ENCODE data around the gene CCDC112. TPM values are rescaled to one million over a fixed set of nuclear protein-coding genes. Genes with fewer than 3 reads are reported as not detected.

The CCDC112 gene
- total RNA-seq, 1 donor from 2014 or later: 5.3 TPM

- Mint-ChIP-seq H3K9me3 (no peaks in the 10 kb centered on the region), H3K27ac (no peak overlapping the region), H3K27me3 (peaks cover 4% of the 10 kb centered on the region), H3K4me1 (peaks cover 13% of the 10 kb centered on the region), H3K4me3 (no peak overlapping the region), H3K36me3 (ENCODE audit: low read depth) (no peaks in the 10 kb centered on the region)
- POLR2A ChIA-PET: no interaction called here
- CTCF ChIA-PET: no interaction called here
- intact Hi-C loops (cut with micrococcal nuclease): loop anchor here (5.0 kb wide), 2 partner anchors 202 to 543 kb away; partner anchors contain the start of genes AP3S1 and ATG12
- TF ChIP-seq, protein P1, sequence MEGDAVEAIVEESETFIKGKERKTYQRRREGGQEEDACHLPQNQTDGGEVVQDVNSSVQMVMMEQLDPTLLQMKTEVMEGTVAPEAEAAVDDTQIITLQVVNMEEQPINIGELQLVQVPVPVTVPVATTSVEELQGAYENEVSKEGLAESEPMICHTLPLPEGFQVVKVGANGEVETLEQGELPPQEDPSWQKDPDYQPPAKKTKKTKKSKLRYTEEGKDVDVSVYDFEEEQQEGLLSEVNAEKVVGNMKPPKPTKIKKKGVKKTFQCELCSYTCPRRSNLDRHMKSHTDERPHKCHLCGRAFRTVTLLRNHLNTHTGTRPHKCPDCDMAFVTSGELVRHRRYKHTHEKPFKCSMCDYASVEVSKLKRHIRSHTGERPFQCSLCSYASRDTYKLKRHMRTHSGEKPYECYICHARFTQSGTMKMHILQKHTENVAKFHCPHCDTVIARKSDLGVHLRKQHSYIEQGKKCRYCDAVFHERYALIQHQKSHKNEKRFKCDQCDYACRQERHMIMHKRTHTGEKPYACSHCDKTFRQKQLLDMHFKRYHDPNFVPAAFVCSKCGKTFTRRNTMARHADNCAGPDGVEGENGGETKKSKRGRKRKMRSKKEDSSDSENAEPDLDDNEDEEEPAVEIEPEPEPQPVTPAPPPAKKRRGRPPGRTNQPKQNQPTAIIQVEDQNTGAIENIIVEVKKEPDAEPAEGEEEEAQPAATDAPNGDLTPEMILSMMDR (IDR thresholded peaks at IDR 0.05): no peak
- ATAC-seq (ENCODE audit: low read depth): no peak
- no peak for DNase-seq
Measured at GRCh38 chr5:115298811-115299210, 2.4 kb upstream of the CCDC112 start.

DNA sequence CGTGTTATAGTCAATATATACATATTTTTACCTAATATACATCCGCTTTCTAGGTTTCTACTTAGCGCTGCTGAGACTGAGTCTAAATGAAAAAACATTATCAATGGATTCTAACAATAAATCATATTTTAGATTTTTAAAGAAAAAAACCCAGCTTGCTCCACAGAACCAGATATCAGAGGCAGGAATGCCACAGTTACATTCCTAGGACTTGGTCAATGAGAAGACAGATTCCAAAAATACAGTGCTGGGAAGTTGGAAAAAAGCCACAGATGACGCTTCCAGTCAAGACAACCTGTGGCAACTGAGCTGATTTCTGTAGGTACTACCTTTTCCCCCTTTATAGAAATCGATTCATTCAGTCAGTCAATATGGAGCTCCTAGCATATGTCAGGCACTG is 577 bp upstream of the CCDC112 start:
- peak overlapping the region; percentile 47 for H3K4me3 Mint-ChIP-seq
- POLR2A ChIA-PET: interaction anchor here (1.1 to 2.1 kb wide), 4 partner anchors 32 to 35 kb away, joined by 3 to 10 read pairs (median 4); no protein-coding TSS in a partner anchor

GRCh38 chr5:115295777-115296123 is 704 bp downstream of the CCDC112 start:
- Mint-ChIP-seq H3K36me3 (ENCODE audit: low read depth) (peaks cover 4% of the 10 kb centered on the region), H3K4me3 (peak overlapping the region; percentile 85), H3K4me1 (peaks cover 13% of the 10 kb centered on the region), H3K9me3 (peaks cover 4% of the 10 kb centered on the region), H3K27ac (peak overlapping the region; percentile 47), H3K27me3 (no peaks in the 10 kb centered on the region)
- peak; percentile 15 for ATAC-seq (ENCODE audit: low read depth)
- TF ChIP-seq, protein P1 (IDR thresholded peaks at IDR 0.05): no peak
- ChIA-PET CTCF (interaction anchor here (1.2 to 1.7 kb wide), 2 partner anchors 198 to 307 kb away, joined by 3 to 4 read pairs; partner anchors contain the start of gene TICAM2), POLR2A (interaction anchor here (0.6 to 2.1 kb wide), 16 partner anchors 19 to 329 kb away, joined by 3 to 10 read pairs (median 3); partner anchors contain the start of gene FEM1C)
- intact Hi-C loops (cut with micrococcal nuclease): loop anchor here (1.0 to 5.0 kb wide), 7 partner anchors 21 to 547 kb away; partner anchors contain the start of genes AP3S1, ATG12, FEM1C and PGGT1B
- no peak for DNase-seq

More for the DNA sequence above, 577 bp upstream of the CCDC112 start:
- H3K4me1 Mint-ChIP-seq: peaks cover 13% of the 10 kb centered on the region
- DNase-seq: no peak
- H3K27me3 Mint-ChIP-seq: no peaks in the 10 kb centered on the region
- intact Hi-C loops (cut with micrococcal nuclease): loop anchor here (2.0 to 5.0 kb wide), 3 partner anchors 200 to 545 kb away; partner anchors contain the start of genes AP3S1, ATG12 and TMED7
- CTCF ChIA-PET: interaction anchor here (0.9 to 1.7 kb wide), 3 partner anchors 11 to 199 kb away, joined by 3 to 4 read pairs (median 3); no protein-coding TSS in a partner anchor
- TF ChIP-seq, protein P1 (IDR thresholded peaks at IDR 0.05): no peak
- no peak overlapping the region for H3K27ac Mint-ChIP-seq
- no peak for ATAC-seq (ENCODE audit: low read depth)
- peaks cover 1% of the 10 kb centered on the region for H3K9me3 Mint-ChIP-seq
- peaks cover under 1% of the 10 kb centered on the region for H3K36me3 Mint-ChIP-seq (ENCODE audit: low read depth)

DNA sequence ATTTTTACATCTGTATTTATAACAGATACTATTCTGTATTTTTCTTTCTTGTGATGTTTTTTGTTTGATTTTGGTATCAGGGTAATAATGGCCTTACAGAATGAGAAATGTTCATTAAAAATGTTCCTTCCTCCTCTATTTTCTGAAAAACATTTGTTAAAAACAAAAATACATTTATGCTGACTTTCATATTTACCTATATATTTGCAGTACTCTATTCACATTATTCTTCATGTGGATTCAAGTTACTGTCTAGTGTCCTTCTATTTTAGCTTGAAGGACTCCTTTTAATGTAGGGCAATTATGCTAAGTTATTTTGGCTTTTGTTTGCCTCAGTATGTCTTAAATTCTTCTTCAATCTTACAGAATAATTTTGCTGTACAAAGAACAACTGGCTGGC is 5.1 kb downstream of the CCDC112 start:
- Mint-ChIP-seq H3K36me3 (ENCODE audit: low read depth) (peaks cover 4% of the 10 kb centered on the region), H3K4me1 (peaks cover 11% of the 10 kb centered on the region), H3K27me3 (no peaks in the 10 kb centered on the region), H3K27ac (no peak overlapping the region), H3K9me3 (peaks cover 4% of the 10 kb centered on the region), H3K4me3 (no peak overlapping the region)
- ATAC-seq (ENCODE audit: low read depth): no peak
- POLR2A ChIA-PET: no interaction called here
- intact Hi-C loops (cut with micrococcal nuclease): no loop called here
- no peak for DNase-seq
- CTCF ChIA-PET: no interaction called here
- TF ChIP-seq, protein P1 (IDR thresholded peaks at IDR 0.05): no peak

GRCh38 chr5:115289104-115289503 is 7.3 kb downstream of the CCDC112 start:
- ChIA-PET POLR2A (no interaction called here), CTCF (no interaction called here)
- Mint-ChIP-seq H3K9me3 (peaks cover 4% of the 10 kb centered on the region), H3K27me3 (no peaks in the 10 kb centered on the region), H3K4me1 (peaks cover 2% of the 10 kb centered on the region), H3K36me3 (ENCODE audit: low read depth) (peaks cover 4% of the 10 kb centered on the region), H3K4me3 (no peak overlapping the region), H3K27ac (no peak overlapping the region)
- DNase-seq (no peak), ATAC-seq (ENCODE audit: low read depth) (no peak)
- TF ChIP-seq, protein P1 (IDR thresholded peaks at IDR 0.05): no peak
- intact Hi-C loops (cut with micrococcal nuclease): no loop called here

Data from activated B cell treated with CpG ODN at 0.5 μM for 24 hours (primary cell).